ENCODE data around the gene GSX2.

Gene GSX2

DNA sequence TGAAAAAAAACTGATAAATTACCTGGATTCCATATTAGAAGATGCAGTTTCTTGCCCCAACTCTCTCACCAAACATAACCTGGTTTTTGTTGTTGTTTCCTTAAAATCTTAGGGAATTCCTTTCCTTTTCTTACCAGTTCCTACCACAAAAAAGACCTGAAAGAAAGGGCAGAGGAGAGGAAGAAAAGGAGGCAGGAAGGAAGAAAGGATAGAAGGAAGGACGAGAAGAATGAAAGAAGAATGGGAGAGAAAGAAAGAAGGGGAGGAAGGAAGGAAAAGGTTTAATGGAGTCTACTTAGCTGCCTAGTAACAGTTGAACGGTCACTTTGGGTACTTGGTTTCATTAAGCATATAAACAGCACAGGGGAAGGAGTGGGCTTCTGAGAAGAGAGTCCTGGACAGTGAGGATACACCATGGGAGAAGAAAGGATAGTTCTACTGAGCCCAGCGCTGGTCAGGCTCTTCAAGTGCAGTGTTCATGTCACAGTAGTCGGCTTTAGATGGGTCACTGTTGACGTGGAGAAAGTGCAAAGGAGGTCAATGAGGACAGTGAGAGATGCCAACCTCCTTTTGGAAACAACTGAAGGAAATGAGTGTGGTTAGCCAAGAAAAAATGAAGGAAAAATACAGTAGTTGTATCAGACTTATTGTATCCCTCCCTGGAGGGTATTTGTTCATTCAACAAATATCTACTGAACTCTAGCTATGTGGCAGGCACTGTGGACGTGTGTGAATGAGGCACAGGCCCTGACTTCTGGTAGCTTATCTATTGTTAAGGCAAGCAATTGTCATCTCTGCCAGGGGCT is 34.5 kb upstream of the GSX2 start:
- TF ChIP-seq TAF1 (IDR thresholded peaks at IDR 0.05; ENCODE audit: borderline replicate concordance, insufficient read depth, low read length) (no peak), POLR2AphosphoS5 (IDR thresholded peaks at IDR 0.05; ENCODE audit: low read depth, low read length) (no peak), SIN3A (IDR thresholded peaks at IDR 0.05; ENCODE audit: borderline replicate concordance, insufficient read depth, low read length) (no peak), FOXP2 (optimal IDR thresholded peaks at IDR 0.05; ENCODE audit: borderline replicate concordance, extremely low read depth, extremely low read length, insufficient read depth) (no peak)
- TF ChIP-seq, protein P1, sequence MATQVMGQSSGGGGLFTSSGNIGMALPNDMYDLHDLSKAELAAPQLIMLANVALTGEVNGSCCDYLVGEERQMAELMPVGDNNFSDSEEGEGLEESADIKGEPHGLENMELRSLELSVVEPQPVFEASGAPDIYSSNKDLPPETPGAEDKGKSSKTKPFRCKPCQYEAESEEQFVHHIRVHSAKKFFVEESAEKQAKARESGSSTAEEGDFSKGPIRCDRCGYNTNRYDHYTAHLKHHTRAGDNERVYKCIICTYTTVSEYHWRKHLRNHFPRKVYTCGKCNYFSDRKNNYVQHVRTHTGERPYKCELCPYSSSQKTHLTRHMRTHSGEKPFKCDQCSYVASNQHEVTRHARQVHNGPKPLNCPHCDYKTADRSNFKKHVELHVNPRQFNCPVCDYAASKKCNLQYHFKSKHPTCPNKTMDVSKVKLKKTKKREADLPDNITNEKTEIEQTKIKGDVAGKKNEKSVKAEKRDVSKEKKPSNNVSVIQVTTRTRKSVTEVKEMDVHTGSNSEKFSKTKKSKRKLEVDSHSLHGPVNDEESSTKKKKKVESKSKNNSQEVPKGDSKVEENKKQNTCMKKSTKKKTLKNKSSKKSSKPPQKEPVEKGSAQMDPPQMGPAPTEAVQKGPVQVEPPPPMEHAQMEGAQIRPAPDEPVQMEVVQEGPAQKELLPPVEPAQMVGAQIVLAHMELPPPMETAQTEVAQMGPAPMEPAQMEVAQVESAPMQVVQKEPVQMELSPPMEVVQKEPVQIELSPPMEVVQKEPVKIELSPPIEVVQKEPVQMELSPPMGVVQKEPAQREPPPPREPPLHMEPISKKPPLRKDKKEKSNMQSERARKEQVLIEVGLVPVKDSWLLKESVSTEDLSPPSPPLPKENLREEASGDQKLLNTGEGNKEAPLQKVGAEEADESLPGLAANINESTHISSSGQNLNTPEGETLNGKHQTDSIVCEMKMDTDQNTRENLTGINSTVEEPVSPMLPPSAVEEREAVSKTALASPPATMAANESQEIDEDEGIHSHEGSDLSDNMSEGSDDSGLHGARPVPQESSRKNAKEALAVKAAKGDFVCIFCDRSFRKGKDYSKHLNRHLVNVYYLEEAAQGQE (IDR thresholded peaks at IDR 0.05; ENCODE audit: insufficient read depth in 1 of 2, low read depth in 2 of 2, low read length in 2 of 2): no peak

DNA sequence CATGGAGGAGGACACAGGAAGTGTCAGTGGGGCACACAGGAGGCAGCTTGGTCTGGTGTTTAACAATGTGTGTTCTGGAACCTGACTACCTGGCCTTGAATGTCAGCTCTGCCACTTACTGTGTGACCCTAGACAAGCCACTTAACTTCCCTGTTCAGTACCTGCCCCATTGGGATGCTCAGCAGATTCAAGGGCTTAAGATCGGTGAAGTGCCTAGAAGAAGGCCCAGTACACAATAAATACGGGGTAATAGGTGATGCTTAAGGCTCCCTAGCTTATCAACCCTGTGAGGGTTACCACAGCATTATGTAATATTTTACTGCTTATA is 33.9 kb upstream of the GSX2 start:
- TF ChIP-seq SIN3A (IDR thresholded peaks at IDR 0.05; ENCODE audit: borderline replicate concordance, insufficient read depth, low read length) (no peak), POLR2AphosphoS5 (IDR thresholded peaks at IDR 0.05; ENCODE audit: low read depth, low read length) (no peak), TAF1 (IDR thresholded peaks at IDR 0.05; ENCODE audit: borderline replicate concordance, insufficient read depth, low read length) (no peak), FOXP2 (optimal IDR thresholded peaks at IDR 0.05; ENCODE audit: borderline replicate concordance, extremely low read depth, extremely low read length, insufficient read depth) (no peak)
- TF ChIP-seq, protein P1 (IDR thresholded peaks at IDR 0.05; ENCODE audit: insufficient read depth in 1 of 2, low read depth in 2 of 2, low read length in 2 of 2): no peak

DNA sequence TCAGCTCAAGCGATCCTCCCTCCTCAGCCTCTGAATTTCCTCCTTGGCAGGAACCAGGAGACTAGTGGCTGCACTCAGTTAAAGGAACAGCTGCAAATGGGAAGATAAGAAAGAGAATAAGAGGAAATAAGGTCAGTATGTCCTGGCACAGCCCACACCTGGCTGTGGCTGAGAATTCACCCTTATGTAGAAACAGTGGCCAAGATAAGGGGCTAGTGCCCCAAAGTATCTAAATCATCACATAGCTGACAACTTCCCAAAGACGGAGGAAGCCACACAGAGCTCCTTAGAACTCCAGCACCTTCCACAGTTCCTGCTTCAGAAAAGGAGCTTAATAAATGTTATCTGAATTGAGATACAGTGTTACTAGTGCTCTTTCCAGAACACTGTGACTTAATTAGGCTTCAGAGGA is 33.2 kb upstream of the GSX2 start:
- no peak for TF ChIP-seq FOXP2 (optimal IDR thresholded peaks at IDR 0.05; ENCODE audit: borderline replicate concordance, extremely low read depth, extremely low read length, insufficient read depth)
- no peak for TF ChIP-seq POLR2AphosphoS5 (IDR thresholded peaks at IDR 0.05; ENCODE audit: low read depth, low read length)
- TF ChIP-seq, protein P1 (IDR thresholded peaks at IDR 0.05; ENCODE audit: insufficient read depth in 1 of 2, low read depth in 2 of 2, low read length in 2 of 2): no peak
- no peak for TF ChIP-seq SIN3A (IDR thresholded peaks at IDR 0.05; ENCODE audit: borderline replicate concordance, insufficient read depth, low read length)
- no peak for TF ChIP-seq TAF1 (IDR thresholded peaks at IDR 0.05; ENCODE audit: borderline replicate concordance, insufficient read depth, low read length)

DNA sequence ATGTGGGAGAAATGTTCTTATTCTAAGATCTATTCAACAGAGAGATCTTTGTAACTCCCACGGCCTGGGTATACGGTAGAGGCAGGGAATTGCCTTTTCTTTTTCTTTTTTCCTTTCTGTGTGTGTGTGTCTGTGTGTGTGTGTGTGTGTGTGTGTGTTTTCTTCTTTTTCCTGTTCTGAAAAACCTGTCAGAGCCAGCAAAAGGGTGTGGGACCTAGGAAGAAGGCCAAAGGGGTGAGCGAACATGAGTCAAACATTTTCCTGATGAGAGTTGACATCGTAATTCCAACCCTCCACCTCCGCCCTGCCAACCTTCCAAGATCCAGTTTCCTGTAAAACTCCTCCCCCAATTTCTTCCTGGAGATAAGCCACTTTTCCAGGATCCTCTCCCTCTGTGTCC is 32.8 kb upstream of the GSX2 start:
- TF ChIP-seq SIN3A (IDR thresholded peaks at IDR 0.05; ENCODE audit: borderline replicate concordance, insufficient read depth, low read length) (no peak), POLR2AphosphoS5 (IDR thresholded peaks at IDR 0.05; ENCODE audit: low read depth, low read length) (no peak), FOXP2 (optimal IDR thresholded peaks at IDR 0.05; ENCODE audit: borderline replicate concordance, extremely low read depth, extremely low read length, insufficient read depth) (no peak)
- TF ChIP-seq, protein P1 (IDR thresholded peaks at IDR 0.05; ENCODE audit: insufficient read depth in 1 of 2, low read depth in 2 of 2, low read length in 2 of 2): no peak
